Activated T-helper 2 cell treated with anti-CD3 and anti-CD28 coated beads, Interferon-gamma antibody, Interleukin-2, Interleukin-4, amounts not matched to agents 10 μg/mL and 5 μg/mL and 100 μg/mL, durations not matched to agents 14 hours and 24 hours and 36 hours (primary cell): ENCODE results near the gene ITSN1. TPM values are rescaled to one million over a fixed set of nuclear protein-coding genes. Genes with fewer than 3 reads are reported as not detected.
"Not testable (repeated sequence)": the region's sequence is repeated elsewhere in the genome, so short reads cannot be mapped to it uniquely, and the experiment has no call there.

ENCODE experiments used
- DNase-seq: peaks from one replicate; pipeline ENCODE4 v3.0.0; 2021; ENCODE audit warnings: low spot score
- H3K27ac Mint-ChIP-seq: one replicate; pipeline ENCODE4 v1.8.0; 2021; ENCODE audit warnings: mixed read lengths
- H3K27me3 Mint-ChIP-seq: one replicate; pipeline ENCODE4 v1.8.0; 2021; ENCODE audit warnings: low read depth, mixed read lengths
- H3K36me3 Mint-ChIP-seq: one replicate; pipeline ENCODE4 v1.8.0; 2021; ENCODE audit warnings: low read depth, mixed read lengths
- H3K4me1 Mint-ChIP-seq: one replicate; pipeline ENCODE4 v1.8.0; 2021; ENCODE audit warnings: low read depth, mixed read lengths
- H3K4me3 Mint-ChIP-seq: one replicate; pipeline ENCODE4 v1.8.0; 2021; ENCODE audit warnings: low read depth, mild to moderate bottlenecking, moderate library complexity, mixed read lengths
- H3K9me3 Mint-ChIP-seq: one replicate; pipeline ENCODE4 v1.8.0; 2021; ENCODE audit warnings: mixed read lengths
- intact Hi-C: fragments of 100-400 bp; cut with micrococcal nuclease; formaldehyde crosslinking; loops from one replicate; pipeline ENCODE4 v1.15.1; 2023
- total RNA-seq: library from RNA; stranded (reverse); gene quantifications from 2 replicates; pipeline ENCODE4 v1.2.3, GENCODE V29; 2022

Gene ITSN1
- total RNA-seq, 1 donor from 2014 or later = 5.9 TPM

GRCh38 chr21:33673473-33673872 lies 31.2 kb downstream of the ITSN1 start:
- no peaks in the 10 kb centered on the region for H3K9me3 Mint-ChIP-seq
- no peaks in the 10 kb centered on the region for H3K36me3 Mint-ChIP-seq
- H3K4me1 Mint-ChIP-seq = peaks cover 3% of the 10 kb centered on the region

GRCh38 chr21:33674226-33674625 lies 31.9 kb downstream of the ITSN1 start:
- H3K4me3 Mint-ChIP-seq = no peak overlapping the region
- H3K27me3 Mint-ChIP-seq = no peaks in the 10 kb centered on the region
- peaks cover 3% of the 10 kb centered on the region for H3K4me1 Mint-ChIP-seq
- no peak overlapping the region for H3K27ac Mint-ChIP-seq
- DNase-seq = no peak
- no peaks in the 10 kb centered on the region for H3K36me3 Mint-ChIP-seq
- H3K9me3 Mint-ChIP-seq = no peaks in the 10 kb centered on the region
- intact Hi-C loops = no loop called here

More at GRCh38 chr21:33673473-33673872, 31.2 kb downstream of the ITSN1 start:
- Mint-ChIP-seq H3K27ac (no peak overlapping the region), H3K27me3 (no peaks in the 10 kb centered on the region), H3K4me3 (no peak overlapping the region)
- no peak for DNase-seq
- intact Hi-C loops = no loop called here

- H3K4me3 Mint-ChIP-seq, H3K4me1 Mint-ChIP-seq, H3K36me3 Mint-ChIP-seq, H3K27ac Mint-ChIP-seq, DNase-seq, H3K9me3 Mint-ChIP-seq, intact Hi-C loops, H3K27me3 Mint-ChIP-seq: not testable (repeated sequence)
These were observed 34.4 kb downstream of the ITSN1 start for GRCh38 chr21:33676666-33677065.

GRCh38 chr21:33677450-33677849 lies 35.1 kb downstream of the ITSN1 start:
- intact Hi-C loops = no loop called here
- Mint-ChIP-seq H3K27me3 (no peaks in the 10 kb centered on the region), H3K27ac (no peak overlapping the region), H3K4me1 (no peaks in the 10 kb centered on the region), H3K9me3 (no peaks in the 10 kb centered on the region), H3K4me3 (no peak overlapping the region), H3K36me3 (no peaks in the 10 kb centered on the region)
- no peak for DNase-seq

GRCh38 chr21:33680870-33681269 lies 38.6 kb downstream of the ITSN1 start:
- no peak overlapping the region for H3K27ac Mint-ChIP-seq
- intact Hi-C loops = no loop called here
- peaks cover 9% of the 10 kb centered on the region for H3K27me3 Mint-ChIP-seq
- DNase-seq = no peak
- no peaks in the 10 kb centered on the region for H3K4me1 Mint-ChIP-seq
- no peaks in the 10 kb centered on the region for H3K36me3 Mint-ChIP-seq
- no peak overlapping the region for H3K4me3 Mint-ChIP-seq
- no peaks in the 10 kb centered on the region for H3K9me3 Mint-ChIP-seq

- no peak for DNase-seq
- intact Hi-C loops = no loop called here
- no peaks in the 10 kb centered on the region for H3K9me3 Mint-ChIP-seq
- no peaks in the 10 kb centered on the region for H3K36me3 Mint-ChIP-seq
- H3K4me3 Mint-ChIP-seq = no peak overlapping the region
- H3K4me1 Mint-ChIP-seq = no peaks in the 10 kb centered on the region
- no peak overlapping the region for H3K27ac Mint-ChIP-seq
- H3K27me3 Mint-ChIP-seq = peaks cover 9% of the 10 kb centered on the region
These were observed 40.8 kb downstream of the ITSN1 start for GRCh38 chr21:33682992-33683627.

GRCh38 chr21:33684068-33684467 lies 41.8 kb downstream of the ITSN1 start:
- H3K27ac Mint-ChIP-seq = no peak overlapping the region
- H3K9me3 Mint-ChIP-seq = no peaks in the 10 kb centered on the region
- intact Hi-C loops = no loop called here
- no peaks in the 10 kb centered on the region for H3K4me1 Mint-ChIP-seq
- H3K27me3 Mint-ChIP-seq = peaks cover 9% of the 10 kb centered on the region
- H3K36me3 Mint-ChIP-seq = no peaks in the 10 kb centered on the region
- H3K4me3 Mint-ChIP-seq = no peak overlapping the region
- no peak for DNase-seq

- Mint-ChIP-seq H3K36me3 (no peaks in the 10 kb centered on the region), H3K27ac (no peak overlapping the region), H3K9me3 (no peaks in the 10 kb centered on the region), H3K27me3 (peaks cover 9% of the 10 kb centered on the region), H3K4me3 (no peak overlapping the region), H3K4me1 (no peaks in the 10 kb centered on the region)
- intact Hi-C loops = no loop called here
- no peak for DNase-seq
These were observed 42.7 kb downstream of the ITSN1 start for GRCh38 chr21:33684923-33685560.

- intact Hi-C loops = no loop called here
- no peak overlapping the region for H3K4me3 Mint-ChIP-seq
- H3K4me1 Mint-ChIP-seq = no peaks in the 10 kb centered on the region
- no peaks in the 10 kb centered on the region for H3K36me3 Mint-ChIP-seq
- no peak overlapping the region for H3K27ac Mint-ChIP-seq
- no peak for DNase-seq
- no peaks in the 10 kb centered on the region for H3K9me3 Mint-ChIP-seq
- H3K27me3 Mint-ChIP-seq = peaks cover 9% of the 10 kb centered on the region
These were observed 43.4 kb downstream of the ITSN1 start for GRCh38 chr21:33685613-33686197.

GRCh38 chr21:33686386-33686785 lies 44.1 kb downstream of the ITSN1 start:
- Mint-ChIP-seq H3K27me3 (peaks cover 9% of the 10 kb centered on the region), H3K4me1 (no peaks in the 10 kb centered on the region), H3K9me3 (no peaks in the 10 kb centered on the region), H3K36me3 (no peaks in the 10 kb centered on the region), H3K27ac (no peak overlapping the region), H3K4me3 (no peak overlapping the region)
- no peak for DNase-seq
- intact Hi-C loops = no loop called here

- Mint-ChIP-seq H3K27me3 (peaks cover 9% of the 10 kb centered on the region), H3K4me3 (no peak overlapping the region), H3K27ac (no peak overlapping the region), H3K9me3 (no peaks in the 10 kb centered on the region), H3K4me1 (no peaks in the 10 kb centered on the region), H3K36me3 (no peaks in the 10 kb centered on the region)
- no peak for DNase-seq
- intact Hi-C loops = no loop called here
These were observed 45.3 kb downstream of the ITSN1 start for GRCh38 chr21:33687634-33688033.

- Mint-ChIP-seq H3K4me3 (no peak overlapping the region), H3K27ac (no peak overlapping the region)
These were observed 46.1 kb downstream of the ITSN1 start for GRCh38 chr21:33688353-33688752.

GRCh38 chr21:33690874-33691273 lies 48.6 kb downstream of the ITSN1 start:
- DNase-seq = no peak
- Mint-ChIP-seq H3K9me3 (no peaks in the 10 kb centered on the region), H3K27me3 (no peaks in the 10 kb centered on the region), H3K27ac (no peak overlapping the region), H3K4me3 (no peak overlapping the region), H3K4me1 (no peaks in the 10 kb centered on the region), H3K36me3 (no peaks in the 10 kb centered on the region)
- intact Hi-C loops = no loop called here

More at GRCh38 chr21:33688353-33688752, 46.1 kb downstream of the ITSN1 start:
- H3K9me3 Mint-ChIP-seq = no peaks in the 10 kb centered on the region
- H3K36me3 Mint-ChIP-seq = no peaks in the 10 kb centered on the region
- no peaks in the 10 kb centered on the region for H3K4me1 Mint-ChIP-seq
- intact Hi-C loops = no loop called here
- H3K27me3 Mint-ChIP-seq = peaks cover 9% of the 10 kb centered on the region
- DNase-seq = no peak
